Superior temporal gyrus (tissue), 1 donor: ENCODE measurements around the gene CERS6.
"Not testable (repeated sequence)": the region's sequence is repeated elsewhere in the genome, so short reads cannot be mapped to it uniquely, and the experiment has no call there.

Experiments
- DNase-seq: peaks from one replicate; pipeline ENCODE4 v3.0.0-alpha.2; 2016; ENCODE audit errors: extremely low spot score

CERS6 gene

GRCh38 chr2:168501466-168502065 is 45.5 kb downstream of the CERS6 start:
- no peak for DNase-seq

GRCh38 chr2:168502852-168503251 is 46.8 kb downstream of the CERS6 start:
- not testable (repeated sequence) for DNase-seq

- no peak for DNase-seq
Measured at GRCh38 chr2:168503901-168504300, 47.8 kb downstream of the CERS6 start.

- DNase-seq = no peak
Measured at GRCh38 chr2:168504323-168504722, 48.3 kb downstream of the CERS6 start.

GRCh38 chr2:168510125-168510756 is 54.2 kb downstream of the CERS6 start:
- no peak for DNase-seq

- no peak for DNase-seq
Measured at GRCh38 chr2:168514692-168515091, 58.6 kb downstream of the CERS6 start.

- DNase-seq = peak; percentile 77
Measured at GRCh38 chr2:168515502-168515901, 59.4 kb downstream of the CERS6 start.

GRCh38 chr2:168517816-168518215 is 61.7 kb downstream of the CERS6 start:
- no peak for DNase-seq

- DNase-seq = no peak
Measured at GRCh38 chr2:168518555-168519066, 62.5 kb downstream of the CERS6 start.

GRCh38 chr2:168519534-168520308 is 63.6 kb downstream of the CERS6 start:
- no peak for DNase-seq

- DNase-seq = no peak
Measured at GRCh38 chr2:168521053-168521741, 65.1 kb downstream of the CERS6 start.

GRCh38 chr2:168522446-168522845 is 66.4 kb downstream of the CERS6 start:
- DNase-seq = no peak

- no peak for DNase-seq
Measured at GRCh38 chr2:168524005-168524404, 67.9 kb downstream of the CERS6 start.

GRCh38 chr2:168525020-168525419 is 68.9 kb downstream of the CERS6 start:
- no peak for DNase-seq

- DNase-seq = no peak
Measured at GRCh38 chr2:168525716-168526446, 69.8 kb downstream of the CERS6 start.

- no peak for DNase-seq
Measured at GRCh38 chr2:168526641-168527040, 70.6 kb downstream of the CERS6 start.

GRCh38 chr2:168528016-168528415 is 71.9 kb downstream of the CERS6 start:
- no peak for DNase-seq

GRCh38 chr2:168528469-168528868 is 72.4 kb downstream of the CERS6 start:
- DNase-seq = no peak

GRCh38 chr2:168529054-168529833 is 73.2 kb downstream of the CERS6 start:
- DNase-seq = no peak

GRCh38 chr2:168529900-168530561 is 74.0 kb downstream of the CERS6 start:
- DNase-seq = no peak
